Subcutaneous abdominal adipose tissue (tissue), 5 donors: ENCODE data around the gene NPPA.
A peak's percentile ranks its signal among the peaks of the same experiment; 100 is the strongest.

Experiments used
- H3K27ac ChIP-seq: one replicate; pipeline ENCODE4 v1.7.0; 2013; ENCODE audit warnings: low read depth, mild to moderate bottlenecking, inconsistent platforms, low read length, moderate library complexity
- H3K27me3 ChIP-seq, 5 donors: one replicate each; pipeline ENCODE4 v1.7.0; 2013; ENCODE audit warnings: low read length in 5 of 5, inconsistent platforms in 1 of 5; ENCODE audit not compliant: control insufficient read depth in 5 of 5, insufficient read depth in 4 of 5
- H3K36me3 ChIP-seq, 5 donors: one replicate each; pipeline ENCODE4 v1.7.0; 2013; ENCODE audit warnings: low read length in 5 of 5; ENCODE audit not compliant: control insufficient read depth in 5 of 5, insufficient read depth in 5 of 5
- H3K4me1 ChIP-seq, 5 donors: one replicate each; pipeline ENCODE4 v1.7.0; 2013; ENCODE audit warnings: low read length in 5 of 5, mild to moderate bottlenecking in 3 of 5, moderate library complexity in 1 of 5; ENCODE audit not compliant: control insufficient read depth in 5 of 5, insufficient read depth in 5 of 5
- H3K4me3 ChIP-seq, 5 donors: one replicate each; pipeline ENCODE4 v1.7.0; 2013; ENCODE audit warnings: low read length in 5 of 5, low read depth in 1 of 5
- H3K9ac ChIP-seq, 5 donors: one replicate each; pipeline ENCODE4 v1.7.0; 2013; ENCODE audit warnings: low read length in 5 of 5, mild to moderate bottlenecking in 4 of 5, moderate library complexity in 3 of 5
- H3K9me3 ChIP-seq, 5 donors: one replicate each; pipeline ENCODE4 v1.7.0; 2013; ENCODE audit warnings: low read length in 5 of 5; ENCODE audit not compliant: control insufficient read depth in 5 of 5
- donor health status: healthy.
- donor health status: healthy.
- donor health status: healthy.
- donor health status: healthy.
- donor health status: healthy.

The NPPA gene

DNA sequence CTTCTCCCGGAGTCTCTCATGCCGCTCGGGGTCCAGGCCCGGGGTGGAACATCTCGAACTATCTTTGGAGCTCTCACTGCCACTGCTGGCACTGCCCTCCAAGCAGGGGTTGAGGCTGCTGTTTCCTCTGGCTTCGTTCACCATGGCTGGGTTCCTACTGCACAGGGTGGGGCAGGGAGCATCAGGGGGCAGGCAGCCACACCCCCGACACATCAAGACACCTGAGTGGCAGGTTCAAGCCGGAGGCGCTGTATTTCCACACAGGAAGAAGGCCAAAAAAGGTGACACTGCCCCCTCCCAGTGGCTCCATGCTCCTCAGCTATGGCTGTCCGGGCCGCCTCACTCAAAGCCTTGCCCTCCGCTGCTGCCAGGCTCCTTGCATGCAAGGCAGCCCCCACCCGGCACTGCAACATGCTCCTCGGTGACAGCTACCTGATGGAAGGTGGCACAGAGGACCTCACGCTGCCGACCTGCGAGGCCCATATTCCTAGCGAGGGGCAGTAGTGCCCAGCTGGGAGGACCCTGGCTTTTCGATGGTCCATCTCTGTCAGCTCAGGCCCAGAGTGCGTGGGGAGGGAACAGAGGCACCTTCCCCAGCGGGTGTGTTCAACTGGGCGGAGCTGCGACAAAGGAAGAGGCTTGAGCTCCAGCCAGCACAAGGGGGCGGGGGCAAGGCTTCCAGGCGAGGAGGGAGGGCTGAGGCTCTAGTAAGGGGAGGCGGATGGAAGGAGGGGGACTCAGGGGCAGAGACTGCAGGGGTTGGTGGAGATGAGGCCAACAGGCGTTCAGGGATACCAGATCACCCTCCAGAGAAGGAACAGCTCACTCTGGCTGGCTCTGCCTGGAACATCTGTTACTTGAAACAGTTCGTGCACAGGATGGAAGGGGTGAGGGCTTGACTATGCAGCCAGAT is 44.4 kb downstream of the NPPA start:
- peak overlapping the region; percentile 67 to 88 (median 81) for H3K4me3 ChIP-seq
- peak overlapping the region; percentile 66 to 88 (median 77) for H3K9ac ChIP-seq
- peaks cover 14 to 56% (median 54%) of the 10 kb centered on the region in 5 donors for H3K4me1 ChIP-seq
- H3K27ac ChIP-seq: peak overlapping the region; percentile 97
- no peaks in the 10 kb centered on the region for H3K9me3 ChIP-seq
- H3K27me3 ChIP-seq: no peaks in the 10 kb centered on the region
- peaks cover 0 to 31% (median 27%) of the 10 kb centered on the region in 5 donors for H3K36me3 ChIP-seq

DNA sequence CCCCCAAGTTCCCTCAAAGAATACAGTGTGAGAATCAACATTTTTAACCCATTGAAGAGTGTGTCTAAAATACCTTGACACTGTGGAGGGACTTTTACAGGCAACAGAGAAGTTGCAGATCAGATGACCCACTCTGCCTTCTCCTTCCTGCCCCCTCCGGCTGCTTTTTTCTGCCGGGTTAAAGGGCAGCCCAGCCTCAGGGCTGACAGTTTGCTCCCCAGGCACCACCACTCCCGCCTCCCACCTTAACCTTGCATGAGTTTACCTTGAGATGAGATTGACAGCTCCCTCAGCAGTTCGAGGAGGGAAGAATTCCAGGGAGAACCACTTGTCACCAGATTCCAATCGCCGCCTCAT is 45.0 kb downstream of the NPPA start:
- Histone ChIP-seq H3K36me3 (peaks cover 0 to 28% (median 23%) of the 10 kb centered on the region in 5 donors), H3K27ac (peak overlapping the region; percentile 97), H3K4me1 (peaks cover 14 to 58% (median 49%) of the 10 kb centered on the region in 5 donors), H3K27me3 (no peaks in the 10 kb centered on the region), H3K9ac (peak overlapping the region; percentile 66 to 88 (median 77)), H3K4me3 (peak overlapping the region; percentile 67 to 88 (median 81)), H3K9me3 (no peaks in the 10 kb centered on the region)

DNA sequence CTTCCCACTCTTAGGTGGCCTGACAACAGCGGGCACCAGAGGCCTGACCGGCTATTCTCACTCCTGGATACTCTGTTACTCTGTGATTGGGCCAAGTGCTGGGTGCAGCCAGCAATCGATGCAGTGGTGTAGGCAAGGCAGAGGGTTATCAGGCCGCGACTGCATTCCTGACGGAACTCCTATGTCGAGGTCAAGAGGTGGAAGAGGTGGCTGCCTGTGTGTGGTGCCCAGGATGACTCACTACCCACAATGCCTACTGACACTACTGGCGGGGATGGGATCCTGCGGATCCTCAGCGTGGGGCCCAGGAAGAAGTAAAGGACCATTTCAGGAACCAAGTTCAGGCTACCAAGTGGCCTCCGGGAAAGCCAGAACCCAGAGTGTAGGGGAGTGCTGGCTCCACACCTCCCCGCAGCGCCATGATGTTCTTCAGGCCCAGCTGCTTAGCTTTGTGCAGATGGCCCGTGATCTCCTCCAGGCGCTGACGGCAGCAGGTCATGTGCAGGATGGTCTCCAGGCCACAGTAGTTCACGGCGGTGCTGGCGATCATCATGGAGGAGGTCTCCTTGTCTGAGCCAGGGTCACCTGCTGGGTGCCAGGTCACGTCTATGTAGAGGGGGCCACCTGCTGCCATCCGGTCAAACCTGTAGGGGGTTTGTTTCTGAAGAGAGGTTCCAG is 46.7 kb downstream of the NPPA start:
- H3K36me3 ChIP-seq: peaks cover 0 to 34% (median 27%) of the 10 kb centered on the region in 5 donors
- H3K4me1 ChIP-seq: peaks cover 10 to 59% (median 42%) of the 10 kb centered on the region in 5 donors
- peak overlapping the region in 1 of 5 donors; percentile 6 for H3K4me3 ChIP-seq
- no peaks in the 10 kb centered on the region for H3K27me3 ChIP-seq
- no peak overlapping the region for H3K27ac ChIP-seq
- H3K9me3 ChIP-seq: no peaks in the 10 kb centered on the region
- peak overlapping the region in 1 of 5 donors; percentile 42 for H3K9ac ChIP-seq

DNA sequence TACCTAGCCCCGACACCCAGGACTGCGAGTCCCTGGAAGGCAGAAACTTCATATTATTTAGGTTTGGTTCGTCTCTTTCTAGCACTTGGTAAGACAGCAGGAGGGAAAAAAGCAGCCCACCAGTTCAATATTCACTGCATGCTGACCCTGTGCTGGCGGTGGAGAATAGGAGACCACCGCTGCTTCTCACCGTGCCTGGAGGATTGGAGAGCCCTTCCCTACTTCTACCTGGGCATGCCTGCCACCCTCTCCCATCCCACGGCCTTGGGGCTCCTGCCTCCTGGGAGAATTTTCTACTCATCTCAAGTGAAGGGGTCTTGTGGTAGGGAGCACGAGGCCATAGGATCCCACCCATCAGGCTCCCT is 47.2 kb downstream of the NPPA start:
- peaks cover 10 to 58% (median 42%) of the 10 kb centered on the region in 5 donors for H3K4me1 ChIP-seq
- no peak overlapping the region for H3K27ac ChIP-seq
- H3K9me3 ChIP-seq: no peaks in the 10 kb centered on the region
- no peaks in the 10 kb centered on the region for H3K27me3 ChIP-seq
- peaks cover 0 to 39% (median 32%) of the 10 kb centered on the region in 5 donors for H3K36me3 ChIP-seq
- H3K4me3 ChIP-seq: no peak overlapping the region
- H3K9ac ChIP-seq: no peak overlapping the region

DNA sequence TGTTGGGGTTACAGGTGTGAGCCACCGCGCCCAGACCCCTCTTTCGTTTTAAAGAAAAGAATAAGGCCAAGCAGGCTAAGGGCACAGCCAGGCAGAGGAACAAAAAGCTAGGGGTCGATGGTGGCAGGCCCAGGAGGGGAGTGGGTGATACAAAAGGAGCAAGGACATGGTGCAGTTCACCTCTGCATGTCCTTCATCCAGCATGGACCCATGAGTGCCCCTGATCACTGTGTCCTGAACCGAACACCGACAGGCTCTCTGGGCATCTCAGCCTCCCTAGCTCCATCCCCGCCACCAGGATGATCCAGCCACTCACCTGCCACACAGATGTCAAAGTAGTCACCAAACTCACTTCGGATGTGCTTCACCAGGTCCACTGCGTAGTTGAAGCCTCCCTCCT is 47.7 kb downstream of the NPPA start:
- Histone ChIP-seq H3K4me1 (peaks cover 10 to 53% (median 37%) of the 10 kb centered on the region in 5 donors), H3K36me3 (peaks cover 0 to 44% (median 36%) of the 10 kb centered on the region in 5 donors), H3K9ac (no peak overlapping the region), H3K9me3 (no peaks in the 10 kb centered on the region), H3K27ac (no peak overlapping the region), H3K4me3 (no peak overlapping the region), H3K27me3 (no peaks in the 10 kb centered on the region)

DNA sequence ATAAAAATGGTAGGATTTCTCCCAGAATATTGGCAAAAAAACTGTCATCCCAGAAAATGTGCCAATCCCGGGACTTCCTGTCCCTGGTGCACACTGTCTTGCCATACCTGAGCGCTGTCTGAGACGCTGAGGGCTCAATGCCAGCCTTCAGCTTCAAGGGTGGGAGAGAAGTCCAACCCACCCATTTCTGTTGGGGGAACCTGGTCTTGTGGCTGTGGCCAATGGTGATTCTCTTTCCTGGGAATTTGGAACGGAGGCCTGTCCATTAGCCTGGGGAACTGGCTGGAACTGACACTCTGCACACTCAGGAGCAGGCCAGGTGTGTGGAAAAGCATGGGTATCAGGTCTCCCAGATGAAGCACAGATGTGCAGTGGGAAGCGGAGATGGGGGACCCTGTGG is 48.5 kb downstream of the NPPA start:
- Histone ChIP-seq H3K9me3 (no peaks in the 10 kb centered on the region), H3K36me3 (peaks cover 0 to 52% (median 44%) of the 10 kb centered on the region in 5 donors), H3K27me3 (no peaks in the 10 kb centered on the region), H3K4me1 (peaks cover 7 to 45% (median 29%) of the 10 kb centered on the region in 5 donors), H3K27ac (no peak overlapping the region), H3K9ac (no peak overlapping the region), H3K4me3 (no peak overlapping the region)

DNA sequence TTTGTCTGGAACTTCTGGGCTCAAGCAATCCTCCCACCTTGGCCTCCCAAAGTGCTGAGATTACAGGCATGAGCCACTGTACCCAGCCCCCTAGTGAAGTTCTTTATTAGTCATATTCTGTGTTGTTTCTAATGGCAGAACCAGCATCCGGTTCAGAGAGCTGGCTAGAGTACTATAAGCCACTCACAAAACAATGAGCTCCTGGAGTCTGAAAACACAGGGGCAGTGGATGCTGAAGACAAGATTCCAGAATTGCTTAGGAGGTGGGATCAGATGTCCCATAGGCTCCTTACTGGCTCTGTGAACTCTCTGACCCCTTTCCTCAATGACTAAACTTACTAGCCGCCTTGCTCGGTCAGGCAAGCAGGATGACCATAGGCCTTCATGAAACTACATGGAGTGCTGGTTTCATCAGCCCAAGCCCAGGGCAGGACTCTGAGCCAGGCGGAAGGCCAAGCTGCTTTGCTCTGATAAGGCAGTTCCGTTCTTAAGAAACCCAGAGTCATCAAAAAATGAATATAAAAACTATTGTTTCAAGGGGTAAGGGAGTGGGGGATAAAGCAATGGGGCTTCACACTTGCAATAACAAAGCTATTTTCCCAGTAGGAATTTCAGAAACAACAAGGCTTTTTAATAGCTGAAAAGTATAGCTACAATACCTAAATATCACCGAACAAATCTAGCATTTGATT is 49.9 kb downstream of the NPPA start:
- H3K36me3 ChIP-seq: peaks cover 0 to 64% (median 54%) of the 10 kb centered on the region in 5 donors

DNA sequence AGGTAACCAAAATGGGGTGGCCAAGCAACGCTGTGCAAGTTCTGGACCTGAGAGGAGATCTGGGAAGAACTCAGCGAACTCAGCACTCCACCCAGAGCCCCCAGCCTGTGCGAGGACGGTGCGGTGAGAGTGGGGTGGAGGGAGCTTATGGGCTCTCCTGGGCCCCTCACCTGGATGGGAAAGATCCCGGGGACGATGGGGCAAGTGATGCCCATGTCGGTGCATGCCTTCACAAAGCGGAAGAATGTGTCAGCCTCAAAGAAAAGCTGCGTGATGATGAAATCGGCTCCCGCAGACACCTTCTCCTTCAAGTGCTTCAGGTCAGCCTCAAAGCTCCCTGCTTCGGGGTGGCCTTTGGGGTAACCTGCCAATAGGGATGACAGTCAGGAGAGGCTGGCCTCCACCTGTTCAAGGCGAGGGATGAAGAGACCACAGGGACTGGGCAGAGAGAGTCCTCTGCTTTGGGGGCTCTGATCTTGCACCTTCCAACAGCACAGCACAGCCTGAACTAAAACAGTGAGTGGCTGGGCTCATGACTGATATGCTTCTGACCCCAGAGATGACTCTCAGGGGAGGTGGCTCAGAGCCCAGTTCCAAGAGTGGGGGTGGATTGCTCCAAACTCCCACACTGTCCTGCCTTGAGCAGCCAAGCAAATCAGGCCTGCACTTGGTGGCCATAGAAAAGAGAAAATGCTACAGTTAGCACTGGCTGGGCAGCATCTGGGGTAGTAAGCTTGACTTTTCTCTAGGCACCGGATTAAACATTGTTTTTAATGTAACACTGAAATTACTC is 51.4 kb downstream of the NPPA start:
- Histone ChIP-seq H3K27ac (no peak overlapping the region), H3K4me3 (no peak overlapping the region), H3K4me1 (peaks cover 5 to 28% (median 13%) of the 10 kb centered on the region in 5 donors), H3K36me3 (peaks cover 0 to 74% (median 61%) of the 10 kb centered on the region in 5 donors), H3K27me3 (no peaks in the 10 kb centered on the region), H3K9me3 (no peaks in the 10 kb centered on the region), H3K9ac (no peak overlapping the region)

More for the DNA sequence above, 49.9 kb downstream of the NPPA start:
- Histone ChIP-seq H3K4me1 (peaks cover 2 to 31% (median 15%) of the 10 kb centered on the region in 5 donors), H3K9ac (peak overlapping the region in 1 of 5 donors; percentile 26), H3K9me3 (no peaks in the 10 kb centered on the region), H3K27me3 (no peaks in the 10 kb centered on the region), H3K27ac (peak overlapping the region; percentile 58), H3K4me3 (no peak overlapping the region)
